A375 (cell line): ENCODE results near the gene PCDHB7. TPM values are rescaled to one million over a fixed set of nuclear protein-coding genes. Genes with fewer than 3 reads are reported as not detected.

Source experiments
- total RNA-seq: library from RNA; depleted of rRNA; stranded (reverse); fragments of >200 nt; shearing (Covaris generic); gene quantifications from 2 replicates; pipeline ENCODE4 v1.2.3, GENCODE V29; 2014; rRNA removed

The PCDHB7 gene
- total RNA-seq = 5.7 and 6.7 TPM in 2 replicates

DNA sequence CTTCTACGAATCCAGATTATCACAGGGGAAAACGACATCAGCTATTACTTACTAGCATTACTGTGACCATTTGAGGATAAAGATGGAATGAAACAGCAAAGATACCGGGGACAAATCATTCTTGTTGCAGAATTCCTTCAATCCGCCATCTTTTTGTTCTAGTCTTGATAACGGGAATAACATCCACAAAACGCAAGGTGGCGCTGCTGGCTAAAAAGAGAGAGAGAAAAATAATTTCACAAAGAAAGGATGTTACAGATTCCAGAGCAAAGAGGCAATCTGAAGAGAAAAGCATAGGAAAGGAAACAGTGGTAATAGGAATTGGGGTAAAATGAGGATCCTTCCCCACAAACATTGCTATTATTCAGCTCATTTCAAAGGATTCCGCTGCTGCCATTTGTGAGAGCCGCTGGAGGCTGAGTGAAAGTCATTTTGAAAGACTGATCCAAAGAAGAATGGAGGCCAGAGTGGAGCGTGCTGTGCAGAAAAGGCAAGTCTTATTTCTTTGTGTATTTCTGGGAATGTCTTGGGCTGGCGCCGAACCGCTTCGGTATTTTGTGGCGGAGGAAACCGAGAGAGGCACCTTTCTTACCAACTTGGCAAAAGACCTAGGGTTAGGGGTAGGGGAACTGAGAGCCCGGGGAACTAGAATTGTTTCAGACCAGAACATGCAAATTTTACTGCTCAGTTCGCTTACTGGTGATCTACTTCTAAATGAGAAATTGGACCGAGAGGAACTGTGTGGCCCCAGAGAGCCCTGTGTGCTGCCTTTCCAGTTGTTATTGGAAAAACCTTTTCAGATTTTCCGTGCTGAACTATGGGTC lies at the start of gene PCDHB7:
Gene PCDHB7 (plus strand): TSS at position 264 of the 824 bp plus-strand sequence. CDS start 192 bp downstream, at position 456.

GRCh38 chr5:141135030-141135717 lies 37.3 kb upstream of the PCDHB7 start, which contains the start of gene PCDHB5:
TSS of gene PCDHB5 (plus strand) at chr5:141135206. CDS start at chr5:141135435, 229 bp downstream.

DNA sequence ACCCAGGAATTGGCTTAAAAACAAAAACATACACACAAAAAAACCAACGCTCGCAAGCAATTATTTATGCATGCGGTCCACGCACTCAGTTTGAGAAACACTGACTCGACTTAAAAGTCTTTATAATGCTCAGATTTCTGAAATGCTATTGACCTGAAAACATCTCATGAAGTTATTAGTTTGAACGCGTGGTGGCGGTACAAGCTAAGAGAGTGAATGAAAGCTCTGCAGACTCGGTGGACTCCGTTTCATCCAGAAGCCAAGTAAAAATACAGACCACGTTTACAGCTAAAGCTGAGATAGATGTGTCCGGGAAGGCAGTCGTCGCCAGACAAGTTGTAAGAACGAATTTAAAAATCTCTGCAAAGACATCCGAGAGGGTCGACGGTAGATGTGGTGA lies 22.6 kb upstream of the PCDHB7 start, which contains the start of gene PCDHB6:
Gene PCDHB6 (plus strand): TSS at position 246 of the 400 bp plus-strand sequence. CDS start 201 bp downstream, outside the sequence.

GRCh38 chr5:141177577-141178191 lies 5.2 kb downstream of the PCDHB7 start, which contains the start of gene PCDHB8:
TSS of gene PCDHB8 (plus strand) at chr5:141177790. CDS start at chr5:141178035, 245 bp downstream.

DNA sequence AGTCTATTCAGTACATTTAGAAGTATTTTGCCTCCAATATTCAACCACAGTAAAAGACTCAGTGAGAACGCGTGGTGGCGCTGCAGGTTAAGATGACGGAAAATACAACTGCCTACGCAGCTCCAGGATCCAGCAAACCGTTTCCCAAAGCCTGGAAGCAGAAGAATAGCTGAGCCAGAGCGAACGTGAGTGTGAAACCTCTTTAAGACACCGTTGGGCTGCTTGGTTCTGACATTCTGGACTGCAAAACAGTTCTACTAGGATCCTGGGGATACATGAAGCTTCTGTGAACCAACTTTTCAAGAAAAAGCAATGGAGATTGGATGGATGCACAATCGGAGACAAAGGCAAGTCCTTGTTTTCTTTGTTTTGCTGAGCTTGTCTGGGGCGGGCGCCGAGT lies 9.8 kb downstream of the PCDHB7 start, which contains the start of gene PCDHB16:
Gene PCDHB16 (plus strand): TSS at position 140 of the 400 bp plus-strand sequence. CDS start 173 bp downstream, at position 313.

GRCh38 chr5:141186897-141187512 lies 14.6 kb downstream of the PCDHB7 start, which contains the start of gene PCDHB9:
TSS of gene PCDHB9 (plus strand) at chr5:141187161. CDS start at chr5:141187319, 158 bp downstream.

DNA sequence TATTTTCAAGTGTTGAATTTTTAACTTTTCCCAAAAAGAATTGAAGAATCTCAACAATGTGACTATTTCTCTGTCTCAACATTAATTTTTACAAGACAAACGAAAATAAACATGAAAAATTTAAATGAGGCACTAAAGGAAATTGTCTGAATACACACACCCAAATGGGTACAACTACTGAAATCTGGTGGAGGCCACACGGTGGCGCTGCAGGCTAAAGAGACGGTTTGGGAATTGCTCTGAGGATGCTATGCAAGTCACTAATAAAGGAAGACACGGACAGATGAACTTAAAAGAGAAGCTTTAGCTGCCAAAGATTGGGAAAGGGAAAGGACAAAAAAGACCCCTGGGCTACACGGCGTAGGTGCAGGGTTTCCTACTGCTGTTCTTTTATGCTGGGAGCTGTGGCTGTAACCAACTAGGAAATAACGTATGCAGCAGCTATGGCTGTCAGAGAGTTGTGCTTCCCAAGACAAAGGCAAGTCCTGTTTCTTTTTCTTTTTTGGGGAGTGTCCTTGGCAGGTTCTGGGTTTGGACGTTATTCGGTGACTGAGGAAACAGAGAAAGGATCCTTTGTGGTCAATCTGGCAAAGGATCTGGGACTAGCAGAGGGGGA lies 19.8 kb downstream of the PCDHB7 start, which contains the start of gene PCDHB10:
Gene PCDHB10 (plus strand): TSS at position 244 of the 616 bp plus-strand sequence. CDS start 200 bp downstream, at position 444.

DNA sequence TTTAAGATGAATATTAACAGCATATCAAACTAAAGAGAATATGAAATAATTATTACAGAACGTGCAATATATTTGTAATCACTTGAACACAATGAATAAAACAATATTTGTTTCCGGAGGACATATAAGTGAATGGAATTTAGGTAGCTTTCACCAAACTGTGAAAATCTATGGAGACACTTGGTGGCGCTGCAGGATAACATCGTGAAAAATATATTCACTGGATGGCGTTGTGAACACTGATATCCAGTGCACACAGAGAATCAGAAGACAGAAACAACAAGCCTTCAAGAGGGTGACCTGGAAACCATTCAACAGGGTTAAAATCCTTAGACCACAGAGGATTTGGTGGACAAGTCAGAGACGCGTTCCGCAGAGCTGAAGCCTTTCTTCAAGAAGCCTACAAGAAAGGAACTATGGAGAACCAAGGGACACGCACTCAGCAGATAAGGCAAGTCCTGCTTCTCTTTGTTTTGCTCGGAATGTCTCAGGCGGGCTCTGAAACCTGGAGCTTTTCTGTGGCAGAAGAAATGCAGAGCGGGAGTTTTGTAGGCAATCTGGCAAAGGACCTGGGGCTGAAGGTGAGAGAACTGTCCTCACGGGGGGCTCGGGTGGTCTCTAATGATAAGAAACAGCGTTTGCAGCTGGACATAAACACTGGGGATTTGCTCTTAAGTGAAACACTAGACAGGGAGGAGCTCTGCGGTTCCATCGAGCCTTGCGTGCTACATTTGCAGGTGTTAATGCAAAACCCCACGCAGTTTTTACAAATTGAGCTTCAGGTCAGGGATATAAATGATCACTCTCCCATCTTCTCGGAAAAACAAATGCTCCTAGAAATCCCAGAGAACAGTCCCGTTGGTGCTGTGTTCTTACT lies 27.2 kb downstream of the PCDHB7 start, which contains the start of gene PCDHB11:
Gene PCDHB11 (plus strand): TSS at position 269 of the 877 bp plus-strand sequence. CDS start 148 bp downstream, at position 417.

GRCh38 chr5:141208478-141208877 lies 36.0 kb downstream of the PCDHB7 start, which contains the start of gene PCDHB12:
TSS of gene PCDHB12 (plus strand) at chr5:141208719. CDS start at chr5:141208908, 189 bp downstream.

GRCh38 chr5:141213656-141214339 lies 41.4 kb downstream of the PCDHB7 start, which contains the start of gene PCDHB13:
TSS of gene PCDHB13 (plus strand) at chr5:141213919. CDS start at chr5:141214124, 205 bp downstream.

DNA sequence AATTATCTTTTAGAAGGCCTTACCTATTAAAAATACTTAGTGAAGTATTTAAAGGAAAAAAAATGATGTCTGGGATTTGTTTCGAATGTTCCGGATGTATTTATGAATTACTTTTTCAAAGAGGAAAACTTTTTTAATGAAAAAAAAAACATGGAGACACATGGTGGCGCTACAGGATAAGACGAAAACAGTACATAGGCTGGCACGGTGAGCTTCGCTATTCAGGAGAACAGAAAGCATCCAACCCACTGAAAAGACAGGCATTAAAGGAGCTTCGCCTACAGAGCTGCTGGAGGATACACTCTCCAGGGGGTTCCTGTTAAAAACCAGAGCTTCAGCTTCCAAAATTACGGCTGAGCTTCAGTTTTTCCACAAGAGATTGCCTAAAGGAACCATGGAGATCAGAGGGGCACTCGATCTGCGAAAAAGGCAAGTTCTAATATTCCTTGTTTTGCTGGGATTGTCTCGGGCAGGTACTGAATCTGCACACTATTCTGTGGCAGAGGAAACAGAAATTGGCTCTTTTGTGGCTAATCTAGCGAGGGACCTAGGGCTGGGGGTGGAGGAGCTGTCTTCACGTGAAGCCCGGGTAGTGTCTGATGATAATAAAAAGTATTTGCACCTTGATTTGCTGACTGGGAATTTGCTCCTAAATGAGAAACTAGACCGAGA lies 50.8 kb downstream of the PCDHB7 start, which contains the start of gene PCDHB14:
Gene PCDHB14 (plus strand): TSS at position 232 of the 672 bp plus-strand sequence. CDS start 163 bp downstream, at position 395.

Other genes starting within 250 kb of the PCDHB7 start
- gene PCDHAC1, start 246.3 kb upstream of the PCDHB7 start, total RNA-seq = 1.5 and 2.3 TPM in 2 replicates
- 3.9 and 5.3 TPM in 2 replicates for gene PCDHAC2, start 206.2 kb upstream of the PCDHB7 start, total RNA-seq
- gene PCDHB1, start 121.3 kb upstream of the PCDHB7 start, total RNA-seq = 0.11 TPM in 1 of 2 replicates, not detected in the other
- 11.2 and 12.8 TPM in 2 replicates for gene PCDHB2, start 78.0 kb upstream of the PCDHB7 start, total RNA-seq
- gene PCDHB3, start 72.2 kb upstream of the PCDHB7 start, total RNA-seq = 0.26 and 0.45 TPM in 2 replicates
- gene PCDHB4, start 50.8 kb upstream of the PCDHB7 start, total RNA-seq = 0.66 and 1.7 TPM in 2 replicates
- 12.2 and 12.4 TPM in 2 replicates for gene PCDHB5, start 37.4 kb upstream of the PCDHB7 start, total RNA-seq
- 7.8 and 10.6 TPM in 2 replicates for gene PCDHB6, start 22.6 kb upstream of the PCDHB7 start, total RNA-seq
- 6.5 and 6.6 TPM in 2 replicates for gene PCDHB8, start 5.1 kb downstream of the PCDHB7 start, total RNA-seq
- 7.7 and 7.9 TPM in 2 replicates for gene PCDHB16, start 9.7 kb downstream of the PCDHB7 start, total RNA-seq
- 3.1 and 4.1 TPM in 2 replicates for gene PCDHB9, start 14.5 kb downstream of the PCDHB7 start, total RNA-seq
- 2.3 and 3.0 TPM in 2 replicates for gene PCDHB10, start 19.7 kb downstream of the PCDHB7 start, total RNA-seq
- gene PCDHB11, start 27.0 kb downstream of the PCDHB7 start, total RNA-seq = 2.7 and 3.9 TPM in 2 replicates
- gene PCDHB12, start 36.1 kb downstream of the PCDHB7 start, total RNA-seq = 2.3 and 2.7 TPM in 2 replicates
- 2.4 and 2.9 TPM in 2 replicates for gene PCDHB13, start 41.3 kb downstream of the PCDHB7 start, total RNA-seq
- 1.8 and 2.9 TPM in 2 replicates for gene PCDHB14, start 50.7 kb downstream of the PCDHB7 start, total RNA-seq
- 2.1 and 2.7 TPM in 2 replicates for gene PCDHB15, start 72.8 kb downstream of the PCDHB7 start, total RNA-seq
- gene SLC25A2, start 131.4 kb downstream of the PCDHB7 start, total RNA-seq = 0.19 TPM in 1 of 2 replicates, not detected in the other
- gene TAF7, start 148.1 kb downstream of the PCDHB7 start, total RNA-seq = 92.6 and 94.6 TPM in 2 replicates
- 2.5 TPM in 2 replicates for gene PCDHGA1, start 157.9 kb downstream of the PCDHB7 start, total RNA-seq
- 0.66 and 1.0 TPM in 2 replicates for gene PCDHGA2, start 166.1 kb downstream of the PCDHB7 start, total RNA-seq
- gene PCDHGA3, start 171.2 kb downstream of the PCDHB7 start, total RNA-seq = 0.32 and 0.79 TPM in 2 replicates
- gene PCDHGB1, start 177.5 kb downstream of the PCDHB7 start, total RNA-seq = 4.5 and 5.0 TPM in 2 replicates
- gene PCDHGA4, start 182.4 kb downstream of the PCDHB7 start, total RNA-seq = 1.9 and 2.0 TPM in 2 replicates
- 1.9 and 2.3 TPM in 2 replicates for gene PCDHGB2, start 187.3 kb downstream of the PCDHB7 start, total RNA-seq
- 1.3 and 1.4 TPM in 2 replicates for gene PCDHGA5, start 191.5 kb downstream of the PCDHB7 start, total RNA-seq
- 0.83 and 1.5 TPM in 2 replicates for gene PCDHGB3, start 197.6 kb downstream of the PCDHB7 start, total RNA-seq
- gene PCDHGA6, start 201.2 kb downstream of the PCDHB7 start, total RNA-seq = 1.2 and 1.5 TPM in 2 replicates
- 6.1 and 8.1 TPM in 2 replicates for gene PCDHGA7, start 210.1 kb downstream of the PCDHB7 start, total RNA-seq
- 2.0 TPM in 2 replicates for gene PCDHGB4, start 215.1 kb downstream of the PCDHB7 start, total RNA-seq
- 1.1 and 1.6 TPM in 2 replicates for gene PCDHGA8, start 220.0 kb downstream of the PCDHB7 start, total RNA-seq
- 1.9 and 2.4 TPM in 2 replicates for gene PCDHGB5, start 225.3 kb downstream of the PCDHB7 start, total RNA-seq
- 1.1 and 2.7 TPM in 2 replicates for gene PCDHGA9, start 230.1 kb downstream of the PCDHB7 start, total RNA-seq
- 0.80 and 1.2 TPM in 2 replicates for gene PCDHGB6, start 235.4 kb downstream of the PCDHB7 start, total RNA-seq
- gene PCDHGA10, start 240.3 kb downstream of the PCDHB7 start, total RNA-seq = 4.3 and 6.0 TPM in 2 replicates
- 0.72 and 0.90 TPM in 2 replicates for gene PCDHGB7, start 245.0 kb downstream of the PCDHB7 start, total RNA-seq
- gene PCDHGA11, start 248.4 kb downstream of the PCDHB7 start, total RNA-seq = 0.30 and 0.96 TPM in 2 replicates